GM12875 (cell line): ENCODE results near the gene ARHGEF18.

Experiments used
- H3K4me3 ChIP-seq: one replicate; pipeline ENCODE4 v1.5.1; 2011; ENCODE audit warnings: low read depth, low read length, control low read depth
- CTCF ChIP-seq: IDR thresholded peaks from 2 replicates; pipeline ENCODE4 v1.5.1; 2011; ENCODE audit warnings: low read depth, mild to moderate bottlenecking, control low read depth, inconsistent platforms, low read length, moderate library complexity, borderline replicate concordance; ENCODE audit not compliant: insufficient read depth

Gene ARHGEF18

GRCh38 chr19:7349231-7349591 is 474 bp downstream of the ARHGEF18 start:
- TF ChIP-seq CTCF: no peak
- peak overlapping the region; percentile 57 for H3K4me3 ChIP-seq

- TF ChIP-seq CTCF: no peak
- H3K4me3 ChIP-seq: peak overlapping the region; percentile 57
These were observed 1.4 kb downstream of the ARHGEF18 start for GRCh38 chr19:7349961-7350711.

- no peak overlapping the region for H3K4me3 ChIP-seq
- no peak for TF ChIP-seq CTCF
These were observed 3.1 kb downstream of the ARHGEF18 start for GRCh38 chr19:7351861-7352260.

- H3K4me3 ChIP-seq: no peak overlapping the region
- TF ChIP-seq CTCF: no peak
These were observed 6.5 kb downstream of the ARHGEF18 start for GRCh38 chr19:7355151-7355820.

- H3K4me3 ChIP-seq: no peak overlapping the region
- TF ChIP-seq CTCF: no peak
These were observed 7.1 kb downstream of the ARHGEF18 start for GRCh38 chr19:7355871-7356270.

- H3K4me3 ChIP-seq: no peak overlapping the region
- TF ChIP-seq CTCF: no peak
These were observed 8.3 kb downstream of the ARHGEF18 start for GRCh38 chr19:7356899-7357627.
